Testis (tissue), 2 donors: ENCODE data around the gene ERI3.

ENCODE experiments used
- POLR2A ChIP-seq: fragments of 450-650 bp; IDR thresholded peaks from one replicate; pipeline ENCODE4 v1.6.1; 2017; ENCODE audit warnings: antibody characterized with exemption, mild to moderate bottlenecking, moderate library complexity
- TF ChIP-seq, protein P1 (sequence below), 3 experiments: fragments of 450-650 bp in 2 of 3; fragments of 200-600 bp in 1 of 3; sonication (generic) in 1 of 3; IDR thresholded peaks; one replicate each; pipeline ENCODE4 v1.5.1; 2016 to 2019; ENCODE audit warnings: antibody characterized with exemption in 3 of 3, mild to moderate bottlenecking in 2 of 3, moderate library complexity in 1 of 3

DNA sequence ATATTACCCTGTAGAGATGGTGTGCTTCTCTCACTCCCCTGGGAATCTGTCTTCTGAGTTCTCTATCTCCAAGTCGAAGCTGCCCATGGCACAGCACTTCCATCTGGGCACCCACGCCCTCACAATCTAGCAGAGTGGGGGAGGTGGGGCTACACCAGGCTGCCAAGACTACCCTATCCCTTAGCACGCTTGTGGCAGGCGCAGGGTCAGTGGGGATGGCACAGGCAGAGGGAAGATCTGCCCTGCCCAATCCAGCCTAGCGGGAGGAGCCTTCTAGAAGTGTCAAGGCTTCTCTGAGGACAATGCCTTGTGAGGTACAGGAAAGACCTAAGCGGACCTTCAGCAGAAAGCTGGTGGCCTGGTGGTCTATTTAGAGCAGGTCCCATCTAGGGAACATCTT is 92.6 kb downstream of the ERI3 start:
- TF ChIP-seq, protein P1, sequence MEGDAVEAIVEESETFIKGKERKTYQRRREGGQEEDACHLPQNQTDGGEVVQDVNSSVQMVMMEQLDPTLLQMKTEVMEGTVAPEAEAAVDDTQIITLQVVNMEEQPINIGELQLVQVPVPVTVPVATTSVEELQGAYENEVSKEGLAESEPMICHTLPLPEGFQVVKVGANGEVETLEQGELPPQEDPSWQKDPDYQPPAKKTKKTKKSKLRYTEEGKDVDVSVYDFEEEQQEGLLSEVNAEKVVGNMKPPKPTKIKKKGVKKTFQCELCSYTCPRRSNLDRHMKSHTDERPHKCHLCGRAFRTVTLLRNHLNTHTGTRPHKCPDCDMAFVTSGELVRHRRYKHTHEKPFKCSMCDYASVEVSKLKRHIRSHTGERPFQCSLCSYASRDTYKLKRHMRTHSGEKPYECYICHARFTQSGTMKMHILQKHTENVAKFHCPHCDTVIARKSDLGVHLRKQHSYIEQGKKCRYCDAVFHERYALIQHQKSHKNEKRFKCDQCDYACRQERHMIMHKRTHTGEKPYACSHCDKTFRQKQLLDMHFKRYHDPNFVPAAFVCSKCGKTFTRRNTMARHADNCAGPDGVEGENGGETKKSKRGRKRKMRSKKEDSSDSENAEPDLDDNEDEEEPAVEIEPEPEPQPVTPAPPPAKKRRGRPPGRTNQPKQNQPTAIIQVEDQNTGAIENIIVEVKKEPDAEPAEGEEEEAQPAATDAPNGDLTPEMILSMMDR (IDR thresholded peaks at IDR 0.05): no peak
- TF ChIP-seq POLR2A: no peak
